A673 (cell line): Measurements from ENCODE around the gene KDM4F. TPM values are rescaled to one million over a fixed set of nuclear protein-coding genes. Genes with fewer than 3 reads are reported as not detected.

Source experiments
- BruUV-seq: library from RNA; stranded (reverse); fragments of 400-500 nt; replicated peaks from 2 replicates; lab custom pipeline; 2021; lab: Mats Ljungman, UMichigan
- CTCF ChIA-PET: fragments of 300-600 bp; sonication (Branson Sonifier 250); formaldehyde crosslinking; loops from one replicate; lab custom pipeline; 2022; ENCODE audit warnings: antibody characterized with exemption; lab: Charles Lee
- POLR2A ChIA-PET: fragments of 300-600 bp; sonication (Branson Sonifier 250); formaldehyde crosslinking; loops from one replicate; lab custom pipeline; 2022; ENCODE audit warnings: antibody characterized with exemption; ENCODE audit not compliant: low non-redundant PET; lab: Charles Lee
- DNase-seq: peaks from one replicate; pipeline ENCODE4 v3.0.0-alpha.2; 2015; ENCODE audit warnings: low spot score
- H3K27ac ChIP-seq: fragments of 200-600 bp; sonication (generic); 2 replicates; pipeline ENCODE4 v1.5.1; 2016; ENCODE audit warnings: mixed run types, low read depth, mild to moderate bottlenecking, mixed read lengths, antibody characterized with exemption, low read length; ENCODE audit not compliant: poor library complexity, severe bottlenecking
- H3K27me3 ChIP-seq: fragments of 200-600 bp; sonication (generic); replicated peaks from 2 replicates; pipeline ENCODE4 v1.6.1; 2017; ENCODE audit warnings: mixed run types, low read depth, mild to moderate bottlenecking, mixed read lengths, antibody characterized with exemption, low read length; ENCODE audit not compliant: insufficient read depth, poor library complexity
- H3K36me3 ChIP-seq: fragments of 200-600 bp; sonication (generic); 2 replicates; pipeline ENCODE4 v1.6.1; 2016; ENCODE audit warnings: mixed run types, mild to moderate bottlenecking, mixed read lengths, antibody characterized with exemption, low read length; ENCODE audit not compliant: insufficient read depth, poor library complexity, severe bottlenecking
- H3K4me1 ChIP-seq: fragments of 200-600 bp; sonication (generic); 2 replicates; pipeline ENCODE4 v1.6.1; 2017; ENCODE audit warnings: mixed run types, mild to moderate bottlenecking, mixed read lengths, antibody characterized with exemption, low read length; ENCODE audit not compliant: insufficient read depth, poor library complexity, severe bottlenecking
- H3K4me3 ChIP-seq: fragments of 200-600 bp; sonication (generic); 2 replicates; pipeline ENCODE4 v1.5.1; 2016; ENCODE audit warnings: low read depth, mixed run types, mild to moderate bottlenecking, mixed read lengths, low read length; ENCODE audit not compliant: poor library complexity, severe bottlenecking
- H3K9me3 ChIP-seq: fragments of 200-600 bp; sonication (generic); 2 replicates; pipeline ENCODE4 v1.6.1; 2016; ENCODE audit warnings: mixed run types, low read depth, mild to moderate bottlenecking, mixed read lengths, antibody characterized with exemption, low read length; ENCODE audit not compliant: poor library complexity, severe bottlenecking
- CTCF ChIP-seq: fragments of 300-800, 200-600 bp; sonication (generic); conservative IDR thresholded peaks from 2 replicates; pipeline ENCODE4 v1.5.1; 2017; ENCODE audit warnings: low read depth, mild to moderate bottlenecking, antibody characterized with exemption, low read length, moderate library complexity, mixed read lengths
- EZH2 ChIP-seq: fragments of 200-600 bp; sonication (generic); IDR thresholded peaks from 2 replicates; pipeline ENCODE4 v1.6.1; 2017; ENCODE audit warnings: borderline replicate concordance, low read depth, mild to moderate bottlenecking, mixed read lengths, antibody characterized with exemption, low read length; ENCODE audit not compliant: poor library complexity, severe bottlenecking
- intact Hi-C: fragments of 100-400 bp; cut with micrococcal nuclease; formaldehyde crosslinking; loops from one replicate; pipeline ENCODE4 v1.10.0; 2022; ENCODE audit not compliant: unreplicated experiment
- total RNA-seq: library from RNA; stranded (reverse); gene quantifications from 2 replicates; pipeline ENCODE4 v1.2.3, GENCODE V29; 2021

The KDM4F gene
- total RNA-seq, 1 experiment from 2014 or later: not detected

GRCh38 chr11:95084509-95084908 lies 35.3 kb downstream of the KDM4F start:
- Histone ChIP-seq H3K27ac (no peak overlapping the region), H3K27me3 (no peaks in the 10 kb centered on the region), H3K36me3 (no peaks in the 10 kb centered on the region), H3K4me1 (no peaks in the 10 kb centered on the region), H3K9me3 (no peaks in the 10 kb centered on the region), H3K4me3 (no peak overlapping the region)
- intact Hi-C loops: no loop called here
- CTCF ChIA-PET: no interaction called here
- TF ChIP-seq EZH2 (no peak), CTCF (no peak)
- no TSS peak for BruUV-seq
- POLR2A ChIA-PET: no interaction called here
- DNase-seq: no peak

GRCh38 chr11:95085117-95085816 lies 36.0 kb downstream of the KDM4F start:
- intact Hi-C loops: no loop called here
- no peaks in the 10 kb centered on the region for H3K9me3 ChIP-seq
- H3K27me3 ChIP-seq: no peaks in the 10 kb centered on the region
- H3K27ac ChIP-seq: no peak overlapping the region
- no peak for DNase-seq
- no peaks in the 10 kb centered on the region for H3K36me3 ChIP-seq
- TF ChIP-seq CTCF: no peak
- no peak for TF ChIP-seq EZH2
- H3K4me3 ChIP-seq: no peak overlapping the region
- ChIA-PET CTCF (no interaction called here), POLR2A (no interaction called here)
- no peaks in the 10 kb centered on the region for H3K4me1 ChIP-seq
- BruUV-seq: no TSS peak

- Histone ChIP-seq H3K4me3 (no peak overlapping the region), H3K9me3 (no peaks in the 10 kb centered on the region), H3K4me1 (no peaks in the 10 kb centered on the region), H3K27me3 (no peaks in the 10 kb centered on the region), H3K36me3 (no peaks in the 10 kb centered on the region), H3K27ac (no peak overlapping the region)
- no TSS peak for BruUV-seq
- TF ChIP-seq EZH2 (no peak), CTCF (no peak)
- ChIA-PET CTCF (no interaction called here), POLR2A (no interaction called here)
- intact Hi-C loops: no loop called here
- DNase-seq: no peak
Measured at GRCh38 chr11:95086151-95086550, 36.9 kb downstream of the KDM4F start.
